Tibial artery (tissue), 4 donors: Measurements from ENCODE around the gene TEKT3.

Source experiments
- DNase-seq, 2 donors: peaks; one replicate each; pipeline ENCODE4 v3.0.0-alpha.2; 2019
- H3K27ac ChIP-seq, 2 donors: fragments of 200-600 bp; sonication (generic) in 1 of 2; 1 replicate in 1 of 2; 2 replicates in 1 of 2; pipeline ENCODE4 v1.5.1; 2018 to 2019; ENCODE audit warnings: mild to moderate bottlenecking in 1 of 2
- H3K27me3 ChIP-seq, 2 donors: fragments of 200-600 bp; sonication (generic) in 1 of 2; one replicate each; pipeline versions ENCODE4 v1.5.1 to v1.6.0; 2016 to 2019
- H3K36me3 ChIP-seq, 3 donors: fragments of 200-600 bp; sonication (generic) in 2 of 3; one replicate each; pipeline ENCODE4 v1.5.1; 2016 to 2019; ENCODE audit warnings: mild to moderate bottlenecking in 2 of 3
- H3K4me1 ChIP-seq, 4 donors: fragments of 200-600 bp; sonication (generic) in 2 of 4; 1 replicate in 3 of 4; 2 replicates in 1 of 4; pipeline ENCODE4 v1.5.1; 2016 to 2019
- H3K4me3 ChIP-seq, 2 donors: fragments of 200-600 bp; sonication (generic) in 1 of 2; 1 replicate in 1 of 2; 2 replicates in 1 of 2; pipeline ENCODE4 v1.5.1; 2018 to 2019; ENCODE audit warnings: mild to moderate bottlenecking in 2 of 2
- H3K9me3 ChIP-seq, 3 donors: fragments of 200-600 bp; sonication (generic) in 1 of 3; one replicate each; pipeline ENCODE4 v1.5.1; 2016 to 2019
- intact Hi-C: fragments of 100-400 bp; cut with DNase I; formaldehyde crosslinking; loops from one replicate; pipeline ENCODE4 v1.15.0; 2023; ENCODE audit warnings: low total_unique reads
- TF ChIP-seq, protein P1 (sequence below), 2 experiments: fragments of 200-600 bp in 1 of 2; fragments of 450-650 bp in 1 of 2; IDR thresholded peaks; one replicate each; pipeline ENCODE4 v1.5.1; 2017 to 2019; ENCODE audit warnings: antibody characterized with exemption in 2 of 2, mild to moderate bottlenecking in 1 of 2, moderate library complexity in 1 of 2

Gene TEKT3

DNA sequence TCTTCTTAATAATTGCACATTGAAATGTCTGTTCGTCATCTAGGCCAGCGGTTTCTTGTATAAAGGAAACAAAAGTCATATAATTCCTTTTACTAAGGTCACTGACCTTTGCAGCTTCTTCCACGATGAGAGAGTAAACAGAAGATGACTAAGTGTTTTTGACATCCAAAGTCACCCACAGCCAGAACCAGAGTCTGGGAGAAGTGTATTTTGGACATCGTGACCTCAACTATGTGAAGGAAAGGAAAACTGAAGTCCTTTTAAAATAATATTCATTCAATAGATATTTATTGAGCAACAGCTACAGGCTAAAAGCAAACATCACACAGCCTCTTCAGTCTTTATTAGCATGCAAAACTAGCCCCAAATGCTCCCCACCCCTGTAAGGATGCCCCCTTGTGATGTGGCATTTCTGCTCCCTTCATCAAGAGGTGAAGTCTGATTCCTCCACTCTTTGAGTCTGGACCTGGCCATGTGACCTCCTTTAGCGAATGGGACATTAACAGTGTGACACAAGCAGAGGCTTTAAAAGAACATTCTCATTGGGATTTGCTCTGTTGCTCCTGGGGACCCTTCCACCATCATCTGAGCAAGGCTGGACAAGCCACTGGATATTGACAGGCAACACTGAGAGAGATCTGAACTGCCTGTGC lies 68.1 kb downstream of the TEKT3 start:
- intact Hi-C loops, result no loop called here
- Histone ChIP-seq H3K27me3 (no peaks in the 10 kb centered on the region), H3K9me3 (no peaks in the 10 kb centered on the region), H3K4me1 (peaks cover 0 to 4% (median 0%) of the 10 kb centered on the region in 4 donors), H3K27ac (peak overlapping the region in 1 of 2 donors; percentile 23), H3K36me3 (no peaks in the 10 kb centered on the region), H3K4me3 (no peak overlapping the region)
- TF ChIP-seq, protein P1, sequence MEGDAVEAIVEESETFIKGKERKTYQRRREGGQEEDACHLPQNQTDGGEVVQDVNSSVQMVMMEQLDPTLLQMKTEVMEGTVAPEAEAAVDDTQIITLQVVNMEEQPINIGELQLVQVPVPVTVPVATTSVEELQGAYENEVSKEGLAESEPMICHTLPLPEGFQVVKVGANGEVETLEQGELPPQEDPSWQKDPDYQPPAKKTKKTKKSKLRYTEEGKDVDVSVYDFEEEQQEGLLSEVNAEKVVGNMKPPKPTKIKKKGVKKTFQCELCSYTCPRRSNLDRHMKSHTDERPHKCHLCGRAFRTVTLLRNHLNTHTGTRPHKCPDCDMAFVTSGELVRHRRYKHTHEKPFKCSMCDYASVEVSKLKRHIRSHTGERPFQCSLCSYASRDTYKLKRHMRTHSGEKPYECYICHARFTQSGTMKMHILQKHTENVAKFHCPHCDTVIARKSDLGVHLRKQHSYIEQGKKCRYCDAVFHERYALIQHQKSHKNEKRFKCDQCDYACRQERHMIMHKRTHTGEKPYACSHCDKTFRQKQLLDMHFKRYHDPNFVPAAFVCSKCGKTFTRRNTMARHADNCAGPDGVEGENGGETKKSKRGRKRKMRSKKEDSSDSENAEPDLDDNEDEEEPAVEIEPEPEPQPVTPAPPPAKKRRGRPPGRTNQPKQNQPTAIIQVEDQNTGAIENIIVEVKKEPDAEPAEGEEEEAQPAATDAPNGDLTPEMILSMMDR (IDR thresholded peaks at IDR 0.05), result no peak
- no peak for DNase-seq

DNA sequence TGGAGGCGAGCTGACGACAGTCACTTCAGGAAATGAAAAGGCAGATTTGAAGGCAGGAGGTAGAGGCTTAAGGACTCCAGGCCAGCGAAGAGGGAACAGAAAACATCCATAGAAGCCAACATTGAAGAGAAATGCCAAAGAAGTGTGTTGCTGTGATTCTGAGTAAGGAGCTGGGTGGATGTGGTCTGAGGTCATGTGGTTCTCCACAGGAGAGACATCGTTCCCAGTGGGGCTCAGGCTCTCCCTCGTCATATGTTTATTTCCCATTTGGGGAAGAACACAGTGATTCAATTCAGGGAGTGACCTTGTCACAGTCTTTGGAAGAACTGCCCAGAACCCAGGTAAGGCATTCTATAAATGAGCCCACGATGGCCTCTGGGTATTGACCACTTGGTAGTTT lies 69.7 kb downstream of the TEKT3 start:
- Histone ChIP-seq H3K4me1 (peaks cover 0 to 4% (median 0%) of the 10 kb centered on the region in 4 donors), H3K4me3 (no peak overlapping the region), H3K27me3 (no peaks in the 10 kb centered on the region), H3K36me3 (no peaks in the 10 kb centered on the region), H3K27ac (peak overlapping the region; percentile 13 to 53), H3K9me3 (no peaks in the 10 kb centered on the region)
- DNase-seq, result peak in 1 of 2 donors; percentile 63
- TF ChIP-seq, protein P1 (IDR thresholded peaks at IDR 0.05), result no peak
- intact Hi-C loops, result no loop called here

DNA sequence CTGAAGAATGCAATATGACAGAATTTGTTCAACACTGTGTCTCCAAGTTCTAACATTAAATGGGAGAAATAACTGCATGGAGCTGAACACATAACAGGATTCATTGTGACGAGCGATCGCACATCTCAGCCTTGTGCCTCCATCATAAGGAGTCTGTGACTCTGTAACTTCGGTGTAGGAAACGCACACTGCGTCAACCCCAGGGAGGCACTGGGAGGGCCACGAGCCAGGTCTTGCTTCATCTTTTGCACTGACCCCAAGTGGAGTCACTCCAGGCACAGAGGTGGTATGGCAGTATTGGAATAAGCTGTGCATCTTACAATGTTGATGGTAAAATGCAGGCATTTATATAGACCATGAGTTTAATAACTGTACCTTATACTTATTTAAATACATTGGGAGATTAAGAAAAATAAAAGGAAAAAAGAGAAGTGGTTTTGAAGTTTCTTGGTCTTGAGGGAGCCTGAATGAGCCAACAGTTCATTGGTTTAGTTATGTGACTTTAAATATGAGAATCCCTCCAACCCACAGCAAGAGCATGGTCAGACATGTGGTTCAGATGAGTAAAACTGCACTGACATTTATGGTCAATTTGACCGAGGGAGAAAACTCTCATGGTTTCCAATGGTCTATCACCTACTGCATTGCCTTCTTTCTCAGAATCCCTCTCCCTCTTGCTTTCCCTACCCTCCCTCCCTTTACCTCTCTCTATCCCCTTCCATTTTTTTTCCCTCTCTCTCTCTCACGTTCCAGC lies 70.6 kb downstream of the TEKT3 start:
- H3K36me3 ChIP-seq, result no peaks in the 10 kb centered on the region
- no peak overlapping the region for H3K4me3 ChIP-seq
- TF ChIP-seq, protein P1 (IDR thresholded peaks at IDR 0.05), result no peak
- intact Hi-C loops, result no loop called here
- no peaks in the 10 kb centered on the region for H3K27me3 ChIP-seq
- H3K9me3 ChIP-seq, result no peaks in the 10 kb centered on the region
- no peak overlapping the region for H3K27ac ChIP-seq
- peaks cover 0 to 4% (median 0%) of the 10 kb centered on the region in 4 donors for H3K4me1 ChIP-seq
- no peak for DNase-seq

GRCh38 chr17:15269780-15270089 lies 71.7 kb downstream of the TEKT3 start:
- Histone ChIP-seq H3K9me3 (no peaks in the 10 kb centered on the region), H3K36me3 (no peaks in the 10 kb centered on the region), H3K4me1 (peaks cover 0 to 6% (median 0%) of the 10 kb centered on the region in 4 donors), H3K27me3 (no peaks in the 10 kb centered on the region), H3K27ac (no peak overlapping the region), H3K4me3 (no peak overlapping the region)
- intact Hi-C loops, result no loop called here
- TF ChIP-seq, protein P1 (IDR thresholded peaks at IDR 0.05), result no peak
- DNase-seq, result no peak

DNA sequence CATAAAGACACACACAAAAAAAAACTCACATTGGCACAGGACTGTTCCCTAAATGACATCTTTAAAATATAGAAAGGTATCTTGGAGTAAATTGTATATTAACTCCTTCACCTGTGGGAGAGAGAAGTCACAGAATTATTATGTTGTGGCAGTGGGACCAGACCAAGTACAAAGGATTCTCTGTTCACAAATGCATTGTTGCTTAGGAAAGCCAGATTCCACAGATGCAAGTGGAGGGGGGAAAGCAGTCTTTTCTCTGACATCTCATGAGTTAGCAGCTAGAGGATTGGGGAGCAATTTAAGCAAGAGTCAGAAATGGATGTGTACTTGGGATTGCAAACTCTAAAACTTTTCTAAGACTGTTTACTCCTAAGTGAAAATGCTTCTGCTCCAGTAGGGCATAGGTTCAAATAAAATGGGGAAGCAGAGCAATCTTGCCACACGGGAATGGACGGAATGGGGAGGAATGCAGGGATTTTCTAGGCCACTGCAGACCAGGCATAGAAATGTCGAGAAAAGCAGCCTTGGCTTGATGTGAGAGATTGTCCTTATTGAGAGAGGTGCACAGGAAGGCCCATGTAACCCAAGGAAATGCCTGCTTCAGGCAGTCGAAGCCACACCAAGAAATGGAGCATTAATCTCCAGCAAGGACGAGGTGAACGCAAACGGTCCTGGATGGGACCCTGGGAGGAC lies 72.2 kb downstream of the TEKT3 start:
- Histone ChIP-seq H3K27ac (no peak overlapping the region), H3K36me3 (no peaks in the 10 kb centered on the region), H3K4me3 (no peak overlapping the region), H3K9me3 (no peaks in the 10 kb centered on the region), H3K27me3 (no peaks in the 10 kb centered on the region), H3K4me1 (peaks cover 0 to 10% (median 0%) of the 10 kb centered on the region in 4 donors)
- no peak for DNase-seq
- TF ChIP-seq, protein P1 (IDR thresholded peaks at IDR 0.05), result no peak
- intact Hi-C loops, result no loop called here
